ENCODE results near the gene THAP11.
"Not testable (repeated sequence)": the region's sequence is repeated elsewhere in the genome, so short reads cannot be mapped to it uniquely, and the experiment has no call there.

THAP11 gene

GRCh38 chr16:67862623-67863583, 20.8 kb downstream of the THAP11 start:
- FAIRE-seq (no peak), DNase-seq (ENCODE audit: low spot score) (no peak)

- DNase-seq (ENCODE audit: low spot score); FAIRE-seq: not testable (repeated sequence)
Measured at GRCh38 chr16:67864044-67864443, 21.9 kb downstream of the THAP11 start.

GRCh38 chr16:67864594-67864993, 22.5 kb downstream of the THAP11 start:
- no peak for FAIRE-seq

GRCh38 chr16:67865318-67865717, 23.2 kb downstream of the THAP11 start:
- FAIRE-seq (no peak), DNase-seq (ENCODE audit: low spot score) (peak; percentile 16)

More at GRCh38 chr16:67864594-67864993, 22.5 kb downstream of the THAP11 start:
- DNase-seq (ENCODE audit: low spot score), result no peak

GRCh38 chr16:67868290-67868689, 26.2 kb downstream of the THAP11 start:
- DNase-seq (ENCODE audit: low spot score) (no peak), FAIRE-seq (no peak)

- DNase-seq (ENCODE audit: low spot score) (no peak), FAIRE-seq (no peak)
Measured at GRCh38 chr16:67869653-67870052, 27.5 kb downstream of the THAP11 start.

GRCh38 chr16:67871256-67871655, 29.1 kb downstream of the THAP11 start:
- DNase-seq (ENCODE audit: low spot score), result no peak
- no peak for FAIRE-seq

GRCh38 chr16:67872131-67872630, 30.1 kb downstream of the THAP11 start:
- DNase-seq (ENCODE audit: low spot score), result no peak
- no peak for FAIRE-seq

- FAIRE-seq, result no peak
- DNase-seq (ENCODE audit: low spot score), result peak; percentile 65
Measured at GRCh38 chr16:67872631-67873434, 30.7 kb downstream of the THAP11 start, which contains the start of gene EDC4. EDC4 (plus strand) TSS chr16:67873052; CDS start chr16:67873262, 210 bp downstream.

- DNase-seq (ENCODE audit: low spot score) (no peak), FAIRE-seq (no peak)
Measured at GRCh38 chr16:67873435-67874370, 31.6 kb downstream of the THAP11 start.

GRCh38 chr16:67874372-67874771, 32.3 kb downstream of the THAP11 start:
- DNase-seq (ENCODE audit: low spot score) (no peak), FAIRE-seq (no peak)

- no peak for DNase-seq (ENCODE audit: low spot score)
- no peak for FAIRE-seq
Measured at GRCh38 chr16:67877064-67877463, 34.9 kb downstream of the THAP11 start.

GRCh38 chr16:67878232-67878631, 36.1 kb downstream of the THAP11 start:
- FAIRE-seq (no peak), DNase-seq (ENCODE audit: low spot score) (no peak)

- FAIRE-seq (no peak), DNase-seq (ENCODE audit: low spot score) (no peak)
Measured at GRCh38 chr16:67878846-67879245, 36.7 kb downstream of the THAP11 start.

GRCh38 chr16:67879462-67879861, 37.3 kb downstream of the THAP11 start:
- no peak for FAIRE-seq

GRCh38 chr16:67879936-67880335, 37.8 kb downstream of the THAP11 start:
- DNase-seq (ENCODE audit: low spot score), result no peak
- no peak for FAIRE-seq

More at GRCh38 chr16:67879462-67879861, 37.3 kb downstream of the THAP11 start:
- DNase-seq (ENCODE audit: low spot score), result no peak

- no peak for DNase-seq (ENCODE audit: low spot score)
Measured at GRCh38 chr16:67880584-67880983, 38.5 kb downstream of the THAP11 start.

GRCh38 chr16:67881621-67882161, 39.6 kb downstream of the THAP11 start:
- FAIRE-seq (no peak), DNase-seq (ENCODE audit: low spot score) (no peak)

More at GRCh38 chr16:67880584-67880983, 38.5 kb downstream of the THAP11 start:
- FAIRE-seq, result no peak

- FAIRE-seq (no peak), DNase-seq (ENCODE audit: low spot score) (no peak)
Measured at GRCh38 chr16:67882374-67883145, 40.4 kb downstream of the THAP11 start.
